ENCODE measurements around the gene MCF2L2. TPM values are rescaled to one million over a fixed set of nuclear protein-coding genes. Genes with fewer than 3 reads are reported as not detected.

MCF2L2 gene
- total RNA-seq, 3 donors from 2014 or later (not counting 1 experiment from before 2014, with no cell fraction given): 2.2 to 4.9 (median 2.7) TPM

DNA sequence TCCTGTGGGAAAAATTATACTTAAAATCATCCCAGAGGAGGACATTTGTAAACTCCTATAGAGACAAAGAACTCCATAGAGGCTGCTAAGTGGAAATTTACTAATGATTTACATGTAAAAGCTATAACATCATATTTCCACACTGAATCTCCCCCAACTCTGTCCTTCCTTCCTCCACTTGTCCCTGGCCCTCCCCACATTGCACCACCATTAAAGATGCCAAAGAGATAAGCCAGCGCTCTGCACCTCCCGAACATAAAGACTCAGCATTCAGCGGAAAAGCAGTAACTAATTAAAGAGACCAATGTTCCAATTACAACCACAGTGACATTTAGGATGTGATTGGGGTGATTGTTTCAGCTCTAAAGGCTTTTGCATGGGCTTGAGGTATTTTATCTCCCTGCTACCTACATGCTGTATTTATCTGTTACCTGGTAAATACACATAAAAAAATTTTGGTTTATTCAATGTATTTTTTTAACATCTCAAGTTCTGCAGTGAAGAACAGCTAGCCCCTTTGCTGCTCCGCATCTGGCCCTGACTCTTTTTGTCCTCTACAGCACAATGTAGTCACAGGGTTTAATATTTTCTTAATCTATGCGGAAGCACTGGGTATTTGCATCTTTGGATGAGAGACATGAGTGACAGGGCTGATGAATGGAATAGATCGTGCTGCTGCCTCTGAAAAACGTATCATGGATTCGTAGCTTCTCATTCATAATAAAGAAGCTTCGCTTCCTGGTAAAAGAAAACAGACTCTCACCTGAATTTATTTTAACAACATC lies 210.7 kb downstream of the MCF2L2 start:
- Mint-ChIP-seq H3K27ac (no peak overlapping the region), H3K9me3 (no peaks in the 10 kb centered on the region), H3K4me3 (no peak overlapping the region), H3K36me3 (no peaks in the 10 kb centered on the region), H3K4me1 (no peaks in the 10 kb centered on the region), H3K27me3 (ENCODE audit: low read depth in 2 of 2) (peaks cover 0 to 10% of the 10 kb centered on the region in 2 donors)
- ATAC-seq (no peak), DNase-seq (no peak)
- Histone ChIP-seq H3K27me3 (ENCODE audit: control insufficient read depth, insufficient read depth, low read length) (no peaks in the 10 kb centered on the region), H3K9me3 (ENCODE audit: control insufficient read depth, insufficient read depth, low read length) (no peaks in the 10 kb centered on the region), H3K27ac (ENCODE audit: low read length) (no peak overlapping the region), H3K36me3 (ENCODE audit: control insufficient read depth, insufficient read depth, low read length) (no peaks in the 10 kb centered on the region), H3K4me1 (ENCODE audit: control insufficient read depth, insufficient read depth, low read length) (no peaks in the 10 kb centered on the region), H3K4me3 (ENCODE audit: low read length) (no peak overlapping the region)
- TF ChIP-seq CTCF (IDR thresholded peaks at IDR 0.05): no peak
- WGBS (ENCODE audit: insufficient coverage): 84% methylated on average over 7 of the region's 9 CpGs
- intact Hi-C loops (cut with micrococcal nuclease): no loop called here

GRCh38 chr3:183215591-183216202 lies 212.7 kb downstream of the MCF2L2 start:
- H3K27ac Mint-ChIP-seq: no peak overlapping the region
- WGBS (ENCODE audit: insufficient coverage): 89% methylated on average over 4 of the region's 4 CpGs

DNA sequence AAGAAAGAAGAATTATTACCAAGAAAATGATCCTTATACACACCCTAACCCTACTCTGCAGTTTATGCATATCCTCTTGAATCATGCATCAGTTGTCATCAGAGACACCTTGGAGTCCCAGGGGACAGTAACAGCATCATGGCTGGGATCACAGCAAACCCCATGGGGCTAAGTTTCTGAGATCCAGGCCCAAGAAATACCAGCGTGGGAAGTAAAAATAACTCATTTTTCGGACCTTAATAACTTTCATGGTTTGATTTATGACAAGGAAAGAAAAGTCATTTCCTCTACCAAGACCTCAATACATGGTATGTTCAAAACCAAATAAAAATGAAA lies 214.2 kb downstream of the MCF2L2 start:
- Histone ChIP-seq H3K27ac (ENCODE audit: low read length) (no peak overlapping the region), H3K9me3 (ENCODE audit: control insufficient read depth, insufficient read depth, low read length) (no peaks in the 10 kb centered on the region), H3K36me3 (ENCODE audit: control insufficient read depth, insufficient read depth, low read length) (no peaks in the 10 kb centered on the region), H3K4me3 (ENCODE audit: low read length) (no peak overlapping the region), H3K27me3 (ENCODE audit: control insufficient read depth, insufficient read depth, low read length) (no peaks in the 10 kb centered on the region), H3K4me1 (ENCODE audit: control insufficient read depth, insufficient read depth, low read length) (peaks cover 5% of the 10 kb centered on the region)
- H3K9me3 Mint-ChIP-seq: no peaks in the 10 kb centered on the region
- intact Hi-C loops (cut with micrococcal nuclease): no loop called here
- H3K4me1 Mint-ChIP-seq: peaks cover 0 to 5% of the 10 kb centered on the region in 2 donors
- no peak overlapping the region for H3K4me3 Mint-ChIP-seq
- WGBS (ENCODE audit: insufficient coverage): 71% methylated on average over 1 of the region's 2 CpGs
- peaks cover 0 to 21% of the 10 kb centered on the region in 2 donors for H3K27me3 Mint-ChIP-seq (ENCODE audit: low read depth in 2 of 2)
- no peak overlapping the region for H3K27ac Mint-ChIP-seq
- TF ChIP-seq CTCF (IDR thresholded peaks at IDR 0.05): no peak
- ATAC-seq: no peak
- H3K36me3 Mint-ChIP-seq: no peaks in the 10 kb centered on the region
- no peak for DNase-seq

More at GRCh38 chr3:183215591-183216202, 212.7 kb downstream of the MCF2L2 start:
- no peaks in the 10 kb centered on the region for H3K36me3 ChIP-seq (ENCODE audit: control insufficient read depth, insufficient read depth, low read length)
- H3K4me1 ChIP-seq (ENCODE audit: control insufficient read depth, insufficient read depth, low read length): peaks cover 5% of the 10 kb centered on the region
- no peaks in the 10 kb centered on the region for H3K36me3 Mint-ChIP-seq
- H3K4me3 ChIP-seq (ENCODE audit: low read length): no peak overlapping the region
- H3K4me3 Mint-ChIP-seq: no peak overlapping the region
- no peak for TF ChIP-seq CTCF (IDR thresholded peaks at IDR 0.05)
- no peaks in the 10 kb centered on the region for H3K27me3 ChIP-seq (ENCODE audit: control insufficient read depth, insufficient read depth, low read length)
- H3K4me1 Mint-ChIP-seq: peaks cover 0 to 3% of the 10 kb centered on the region in 2 donors
- no peak for DNase-seq
- H3K27me3 Mint-ChIP-seq (ENCODE audit: low read depth in 2 of 2): peaks cover 0 to 17% of the 10 kb centered on the region in 2 donors
- H3K9me3 Mint-ChIP-seq: no peaks in the 10 kb centered on the region
- no peak for ATAC-seq
- H3K27ac ChIP-seq (ENCODE audit: low read length): no peak overlapping the region
- no peaks in the 10 kb centered on the region for H3K9me3 ChIP-seq (ENCODE audit: control insufficient read depth, insufficient read depth, low read length)
- intact Hi-C loops (cut with micrococcal nuclease): no loop called here

Data from natural killer cell (primary cell).